Activated T-cell treated with anti-CD3 and anti-CD28 coated beads, Interleukin-2, amount 50 U/mL, for 4 hours (primary cell): Measurements from ENCODE around the gene TXNDC12. TPM values are rescaled to one million over a fixed set of nuclear protein-coding genes. Genes with fewer than 3 reads are reported as not detected.
A peak's percentile ranks its signal among the peaks of the same experiment; 100 is the strongest.
"Not testable (repeated sequence)": the region's sequence is repeated elsewhere in the genome, so short reads cannot be mapped to it uniquely, and the experiment has no call there.

Source experiments
- ATAC-seq, 2 donors: fragments of 200-7000 bp; cut with Tn5 transposase; one replicate each; pipeline ENCODE4 v1.10.0; 2021
- DNase-seq: peaks from one replicate; pipeline ENCODE4 v3.0.0-alpha.2; 2020
- H3K27me3 Mint-ChIP-seq: one replicate; pipeline ENCODE4 v1.8.0; 2021; ENCODE audit warnings: low read depth, mixed read lengths
- H3K36me3 Mint-ChIP-seq: one replicate; pipeline ENCODE4 v1.8.0; 2022; ENCODE audit warnings: mixed read lengths; ENCODE audit not compliant: insufficient read depth
- H3K4me1 Mint-ChIP-seq: one replicate; pipeline ENCODE4 v1.8.0; 2021; ENCODE audit warnings: low read depth, mixed read lengths
- H3K4me3 Mint-ChIP-seq: one replicate; pipeline ENCODE4 v1.8.0; 2021; ENCODE audit warnings: mild to moderate bottlenecking, moderate library complexity, mixed read lengths
- H3K9me3 Mint-ChIP-seq: one replicate; pipeline ENCODE4 v1.8.0; 2021; ENCODE audit warnings: mixed read lengths
- total RNA-seq, 3 donors: library from RNA; stranded (reverse); gene quantifications; one replicate each; pipeline ENCODE4 v1.2.1, GENCODE V29; 2021

TXNDC12 gene
- total RNA-seq, 3 donors from 2014 or later, result 27.2 to 34.8 (median 32.1) TPM

GRCh38 chr1:52057876-52058415 lies 3.0 kb upstream of the TXNDC12 start:
- Mint-ChIP-seq H3K4me1 (peaks cover 46% of the 10 kb centered on the region), H3K4me3 (peak overlapping the region; percentile 97), H3K36me3 (peaks cover 26% of the 10 kb centered on the region), H3K27me3 (no peaks in the 10 kb centered on the region), H3K9me3 (no peaks in the 10 kb centered on the region)
- DNase-seq, result no peak
- ATAC-seq, result no peak

- Mint-ChIP-seq H3K27me3 (no peaks in the 10 kb centered on the region), H3K9me3 (no peaks in the 10 kb centered on the region), H3K4me3 (peak overlapping the region; percentile 97), H3K36me3 (peaks cover 29% of the 10 kb centered on the region), H3K4me1 (peaks cover 50% of the 10 kb centered on the region)
- no peak for DNase-seq
- ATAC-seq, result no peak
Observed at GRCh38 chr1:52057255-52057654, 2.3 kb upstream of the TXNDC12 start.

GRCh38 chr1:52056937-52057231 lies 1.9 kb upstream of the TXNDC12 start:
- H3K4me3 Mint-ChIP-seq, result peak overlapping the region; percentile 97
- H3K27me3 Mint-ChIP-seq, result no peaks in the 10 kb centered on the region
- peaks cover 51% of the 10 kb centered on the region for H3K4me1 Mint-ChIP-seq
- peaks cover 32% of the 10 kb centered on the region for H3K36me3 Mint-ChIP-seq
- no peaks in the 10 kb centered on the region for H3K9me3 Mint-ChIP-seq
- no peak for ATAC-seq
- no peak for DNase-seq

- H3K4me3 Mint-ChIP-seq, result peak within 1 kb of the TSS; percentile 97
- peak; percentile 96 to 97 for ATAC-seq
- DNase-seq, result peak; percentile 87
- no peaks in the 10 kb centered on the region for H3K27me3 Mint-ChIP-seq
- H3K9me3 Mint-ChIP-seq, result no peaks in the 10 kb centered on the region
- H3K36me3 Mint-ChIP-seq, result peaks cover 31% of the 10 kb centered on the region
- H3K4me1 Mint-ChIP-seq, result peaks cover 51% of the 10 kb centered on the region
Observed at GRCh38 chr1:52056163-52056936, 1.4 kb upstream of the TXNDC12 start, which contains the start of gene BTF3L4. Gene BTF3L4, plus strand, starts transcription at chr1:52056295. Its CDS starts 3,553 bp downstream, at chr1:52059848.

- Mint-ChIP-seq H3K9me3 (no peaks in the 10 kb centered on the region), H3K4me3 (peak overlapping the region; percentile 97), H3K27me3 (no peaks in the 10 kb centered on the region), H3K4me1 (peaks cover 53% of the 10 kb centered on the region), H3K36me3 (peaks cover 28% of the 10 kb centered on the region)
- DNase-seq, result no peak
- no peak for ATAC-seq
Observed at GRCh38 chr1:52055866-52056162, 823 bp upstream of the TXNDC12 start.

GRCh38 chr1:52054496-52055065 lies 410 bp downstream of the TXNDC12 start:
- Mint-ChIP-seq H3K4me3 (peak overlapping the region; percentile 97), H3K27me3 (no peaks in the 10 kb centered on the region), H3K36me3 (peaks cover 23% of the 10 kb centered on the region), H3K4me1 (peaks cover 47% of the 10 kb centered on the region), H3K9me3 (no peaks in the 10 kb centered on the region)
- ATAC-seq (no peak), DNase-seq (no peak)

- Mint-ChIP-seq H3K4me3 (peak overlapping the region; percentile 97), H3K4me1 (peaks cover 42% of the 10 kb centered on the region), H3K9me3 (no peaks in the 10 kb centered on the region), H3K36me3 (peaks cover 19% of the 10 kb centered on the region), H3K27me3 (no peaks in the 10 kb centered on the region)
- DNase-seq (no peak), ATAC-seq (no peak)
Observed at GRCh38 chr1:52053862-52054261, 1.1 kb downstream of the TXNDC12 start.

- not testable (repeated sequence) for ATAC-seq, H3K27me3 Mint-ChIP-seq, H3K9me3 Mint-ChIP-seq, H3K4me3 Mint-ChIP-seq, DNase-seq
- Mint-ChIP-seq H3K4me1 (peaks cover 25% of the 10 kb centered on the region), H3K36me3 (peaks cover 27% of the 10 kb centered on the region)
Observed at GRCh38 chr1:52049337-52049736, 5.7 kb downstream of the TXNDC12 start.

- H3K9me3 Mint-ChIP-seq, H3K4me3 Mint-ChIP-seq, H3K4me1 Mint-ChIP-seq, H3K27me3 Mint-ChIP-seq, DNase-seq, ATAC-seq: not testable (repeated sequence)
- peaks cover 25% of the 10 kb centered on the region for H3K36me3 Mint-ChIP-seq
Observed at GRCh38 chr1:52045666-52046195, 9.3 kb downstream of the TXNDC12 start.

- no peaks in the 10 kb centered on the region for H3K9me3 Mint-ChIP-seq
- peaks cover 9% of the 10 kb centered on the region for H3K4me1 Mint-ChIP-seq
- ATAC-seq (no peak), DNase-seq (no peak)
- H3K36me3 Mint-ChIP-seq, result peaks cover 25% of the 10 kb centered on the region
- H3K27me3 Mint-ChIP-seq, result no peaks in the 10 kb centered on the region
- no peak overlapping the region for H3K4me3 Mint-ChIP-seq
Observed at GRCh38 chr1:52045236-52045635, 9.8 kb downstream of the TXNDC12 start.

GRCh38 chr1:52041551-52042185 lies 13.3 kb downstream of the TXNDC12 start:
- DNase-seq (no peak), ATAC-seq (no peak)
- no peaks in the 10 kb centered on the region for H3K9me3 Mint-ChIP-seq

GRCh38 chr1:52037909-52038308 lies 17.1 kb downstream of the TXNDC12 start:
- Mint-ChIP-seq H3K4me3 (no peak overlapping the region), H3K27me3 (no peaks in the 10 kb centered on the region), H3K4me1 (peaks cover 7% of the 10 kb centered on the region), H3K9me3 (no peaks in the 10 kb centered on the region), H3K36me3 (peaks cover 12% of the 10 kb centered on the region)
- DNase-seq (no peak), ATAC-seq (no peak)

More at GRCh38 chr1:52041551-52042185, 13.3 kb downstream of the TXNDC12 start:
- Mint-ChIP-seq H3K27me3 (no peaks in the 10 kb centered on the region), H3K4me1 (peaks cover 9% of the 10 kb centered on the region), H3K4me3 (no peak overlapping the region), H3K36me3 (peaks cover 17% of the 10 kb centered on the region)

GRCh38 chr1:52037402-52037814 lies 17.6 kb downstream of the TXNDC12 start:
- peaks cover 7% of the 10 kb centered on the region for H3K4me1 Mint-ChIP-seq
- H3K27me3 Mint-ChIP-seq, result no peaks in the 10 kb centered on the region
- peaks cover 13% of the 10 kb centered on the region for H3K36me3 Mint-ChIP-seq
- H3K4me3 Mint-ChIP-seq, result no peak overlapping the region
- no peaks in the 10 kb centered on the region for H3K9me3 Mint-ChIP-seq
- DNase-seq, result no peak
- no peak for ATAC-seq

GRCh38 chr1:52034050-52034384 lies 21.0 kb downstream of the TXNDC12 start:
- DNase-seq (no peak), ATAC-seq (no peak)
- peaks cover 30% of the 10 kb centered on the region for H3K4me1 Mint-ChIP-seq
- H3K9me3 Mint-ChIP-seq, result no peaks in the 10 kb centered on the region
- H3K27me3 Mint-ChIP-seq, result no peaks in the 10 kb centered on the region
- H3K36me3 Mint-ChIP-seq, result peaks cover 13% of the 10 kb centered on the region
- H3K4me3 Mint-ChIP-seq, result peak overlapping the region; percentile 94
